Gastrocnemius medialis (tissue), 4 donors: ENCODE measurements around the gene GP9. TPM values are rescaled to one million over a fixed set of nuclear protein-coding genes. Genes with fewer than 3 reads are reported as not detected.

Source experiments
- ATAC-seq, 2 donors: fragments of 150-250 bp; one replicate each; pipeline ENCODE4 v1.9.1; 2016
- DNase-seq, 2 donors: peaks; one replicate each; pipeline ENCODE4 v3.0.0-alpha.2; 2019
- H3K27ac ChIP-seq, 4 donors: fragments of 200-600 bp; sonication (generic); 1 replicate in 1 of 4; 2 replicates in 3 of 4; pipeline ENCODE4 v1.5.1; 2016 to 2018; ENCODE audit warnings: mild to moderate bottlenecking in 2 of 4, moderate library complexity in 1 of 4
- H3K27me3 ChIP-seq, 3 donors: fragments of 200-600 bp; sonication (generic) in 2 of 3; 1 replicate in 1 of 3; 2 replicates in 2 of 3; pipeline versions ENCODE4 v1.5.1 to v1.6.0; 2016 to 2019; ENCODE audit warnings: mild to moderate bottlenecking in 1 of 3, moderate library complexity in 1 of 3
- H3K36me3 ChIP-seq, 2 donors: fragments of 200-600 bp; sonication (generic) in 1 of 2; one replicate each; pipeline ENCODE4 v1.5.1; 2017 to 2018
- H3K4me1 ChIP-seq, 2 donors: fragments of 200-600 bp; sonication (generic) in 1 of 2; one replicate each; pipeline ENCODE4 v1.5.1; 2016 to 2017; ENCODE audit warnings: mild to moderate bottlenecking in 2 of 2
- H3K4me3 ChIP-seq, 4 donors: fragments of 200-600 bp; sonication (generic) in 3 of 4; 1 replicate in 1 of 4; 2 replicates in 3 of 4; pipeline ENCODE4 v1.5.1; 2016 to 2019; ENCODE audit warnings: mild to moderate bottlenecking in 2 of 4
- H3K9me3 ChIP-seq, 3 donors: fragments of 200-600 bp; sonication (generic) in 2 of 3; 1 replicate in 1 of 3; 2 replicates in 2 of 3; pipeline ENCODE4 v1.5.1; 2016 to 2019
- POLR2A ChIP-seq, 2 donors: fragments of 450-650 bp; IDR thresholded peaks; one replicate each; pipeline ENCODE4 v1.6.1; 2017; ENCODE audit warnings: antibody characterized with exemption in 2 of 2, mild to moderate bottlenecking in 2 of 2, moderate library complexity in 2 of 2
- in situ Hi-C, 4 donors: fragments of 200-750 bp; cut with MboI; loops; one replicate each; pipeline versions ENCODE4 v1.15.0 to v1.8.0; 2017; ENCODE audit warnings: low sequenced_read_pairs in 4 of 4
- intact Hi-C: fragments of 100-400 bp; cut with DNase I; formaldehyde crosslinking; loops from one replicate; pipeline ENCODE4 v1.15.1; 2023; ENCODE audit warnings: low total_unique reads
- total RNA-seq, 4 donors: library from RNA; depleted of rRNA; stranded (reverse); fragments of >200 nt; gene quantifications; one replicate each; pipeline versions ENCODE4 v1.1.0 to v1.2.3, GENCODE V29; 2016
- TF ChIP-seq, protein P1 (sequence below), 5 experiments: fragments of 450-650 bp in 3 of 5; fragments of 200-600 bp in 2 of 5; sonication (generic) in 2 of 5; IDR thresholded peaks in 4 of 5; conservative IDR thresholded peaks in 1 of 5; 1 replicate in 4 of 5; 2 replicates in 1 of 5; pipeline ENCODE4 v1.5.1; 2016 to 2019; ENCODE audit warnings: antibody characterized with exemption in 5 of 5, mild to moderate bottlenecking in 3 of 5, moderate library complexity in 3 of 5

GP9 gene
- total RNA-seq, 4 donors from 2014 or later, result 0.42 TPM; not detected in 3

DNA sequence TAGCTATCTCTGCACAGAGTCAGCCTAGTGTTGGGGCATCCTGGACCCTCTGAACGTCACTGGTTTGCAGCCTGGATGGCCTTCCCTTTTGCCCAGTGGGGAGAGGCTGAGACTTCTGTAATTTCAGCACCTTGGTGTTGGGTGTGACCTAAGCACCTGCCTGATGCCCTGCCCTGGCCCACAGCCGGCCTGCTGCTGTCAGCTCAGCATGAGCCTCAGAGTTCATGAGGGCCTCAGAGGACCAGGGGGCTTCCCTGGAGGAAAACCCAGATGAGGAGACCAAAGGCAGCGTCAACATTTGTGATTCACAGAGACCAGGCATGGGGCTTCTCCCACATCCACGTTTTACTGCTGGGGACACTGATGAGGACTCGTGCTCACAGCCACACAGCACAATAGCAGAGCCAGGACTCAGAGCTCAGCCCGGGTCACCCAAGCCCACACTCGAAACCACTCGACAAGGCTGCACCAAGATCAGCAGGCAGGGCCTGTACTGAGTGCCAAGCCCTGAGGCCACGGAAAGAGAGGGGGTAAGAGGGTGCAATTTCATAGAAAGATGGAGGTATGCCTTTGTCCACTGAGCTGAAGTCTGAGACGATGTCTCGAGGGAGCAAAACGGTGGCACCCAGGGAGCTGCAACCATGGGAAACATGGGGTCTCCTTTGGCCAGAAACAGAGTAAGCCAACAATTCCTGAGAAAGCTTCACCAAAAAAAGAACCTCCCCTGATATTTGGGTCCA lies 9.9 kb upstream of the GP9 start:
- peaks cover 3 to 18% of the 10 kb centered on the region in 2 donors for H3K4me1 ChIP-seq
- no peak overlapping the region for H3K4me3 ChIP-seq
- TF ChIP-seq, protein P1, sequence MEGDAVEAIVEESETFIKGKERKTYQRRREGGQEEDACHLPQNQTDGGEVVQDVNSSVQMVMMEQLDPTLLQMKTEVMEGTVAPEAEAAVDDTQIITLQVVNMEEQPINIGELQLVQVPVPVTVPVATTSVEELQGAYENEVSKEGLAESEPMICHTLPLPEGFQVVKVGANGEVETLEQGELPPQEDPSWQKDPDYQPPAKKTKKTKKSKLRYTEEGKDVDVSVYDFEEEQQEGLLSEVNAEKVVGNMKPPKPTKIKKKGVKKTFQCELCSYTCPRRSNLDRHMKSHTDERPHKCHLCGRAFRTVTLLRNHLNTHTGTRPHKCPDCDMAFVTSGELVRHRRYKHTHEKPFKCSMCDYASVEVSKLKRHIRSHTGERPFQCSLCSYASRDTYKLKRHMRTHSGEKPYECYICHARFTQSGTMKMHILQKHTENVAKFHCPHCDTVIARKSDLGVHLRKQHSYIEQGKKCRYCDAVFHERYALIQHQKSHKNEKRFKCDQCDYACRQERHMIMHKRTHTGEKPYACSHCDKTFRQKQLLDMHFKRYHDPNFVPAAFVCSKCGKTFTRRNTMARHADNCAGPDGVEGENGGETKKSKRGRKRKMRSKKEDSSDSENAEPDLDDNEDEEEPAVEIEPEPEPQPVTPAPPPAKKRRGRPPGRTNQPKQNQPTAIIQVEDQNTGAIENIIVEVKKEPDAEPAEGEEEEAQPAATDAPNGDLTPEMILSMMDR (IDR thresholded peaks at IDR 0.05 in 4 of 5, conservative IDR thresholded peaks at IDR 0.05 in 1 of 5), result no peak
- TF ChIP-seq POLR2A (IDR thresholded peaks at IDR 0.05), result no peak
- no peaks in the 10 kb centered on the region for H3K9me3 ChIP-seq
- H3K27me3 ChIP-seq, result peaks cover 0 to 10% (median 7%) of the 10 kb centered on the region in 3 donors
- no peaks in the 10 kb centered on the region for H3K36me3 ChIP-seq
- no peak for DNase-seq
- in situ Hi-C loops, result loop anchor here in 1 of 4 donors (10.0 kb wide), 1 partner anchor 194 kb away; the partner anchor contains the start of gene COPG1
- intact Hi-C loops, result no loop called here
- ATAC-seq, result no peak
- no peak overlapping the region for H3K27ac ChIP-seq

DNA sequence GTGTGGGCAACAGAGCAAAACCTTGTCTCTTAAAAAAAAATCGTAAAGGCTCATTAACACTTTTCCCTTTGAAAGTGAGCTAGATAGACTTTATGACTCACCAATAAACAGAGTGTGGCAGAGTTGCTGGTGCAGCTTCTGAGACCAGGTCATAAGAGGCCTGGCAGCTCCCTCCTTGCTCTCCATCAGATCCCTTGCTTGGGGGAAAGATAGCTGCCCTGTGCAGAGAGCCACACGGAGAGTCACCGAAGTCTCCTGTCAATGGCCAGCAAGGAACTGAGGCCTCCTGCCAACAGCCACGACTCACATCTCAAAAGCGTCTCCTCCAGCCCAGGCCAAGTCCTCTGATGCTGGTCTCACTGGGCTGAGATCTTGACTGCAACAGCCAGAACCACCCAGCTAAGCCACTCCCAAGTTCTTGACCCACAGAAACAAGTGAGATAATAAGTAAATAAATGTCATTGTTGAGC lies 8.7 kb upstream of the GP9 start:
- H3K4me3 ChIP-seq, result no peak overlapping the region
- ATAC-seq, result no peak
- H3K9me3 ChIP-seq, result no peaks in the 10 kb centered on the region
- no peak overlapping the region for H3K27ac ChIP-seq
- peak in 1 of 2 donors; percentile 37 for DNase-seq
- peaks cover 3 to 15% of the 10 kb centered on the region in 2 donors for H3K4me1 ChIP-seq
- TF ChIP-seq POLR2A (IDR thresholded peaks at IDR 0.05), result no peak
- TF ChIP-seq, protein P1 (IDR thresholded peaks at IDR 0.05 in 4 of 5, conservative IDR thresholded peaks at IDR 0.05 in 1 of 5), result no peak
- in situ Hi-C loops (loop anchor here in 1 of 4 donors (10.0 kb wide), 1 partner anchor 193 kb away; the partner anchor contains the start of gene COPG1), intact Hi-C loops (loop anchor here (2.0 kb wide), 1 partner anchor 193 kb away; no protein-coding TSS in a partner anchor)
- H3K36me3 ChIP-seq, result no peaks in the 10 kb centered on the region
- H3K27me3 ChIP-seq, result no peaks in the 10 kb centered on the region

DNA sequence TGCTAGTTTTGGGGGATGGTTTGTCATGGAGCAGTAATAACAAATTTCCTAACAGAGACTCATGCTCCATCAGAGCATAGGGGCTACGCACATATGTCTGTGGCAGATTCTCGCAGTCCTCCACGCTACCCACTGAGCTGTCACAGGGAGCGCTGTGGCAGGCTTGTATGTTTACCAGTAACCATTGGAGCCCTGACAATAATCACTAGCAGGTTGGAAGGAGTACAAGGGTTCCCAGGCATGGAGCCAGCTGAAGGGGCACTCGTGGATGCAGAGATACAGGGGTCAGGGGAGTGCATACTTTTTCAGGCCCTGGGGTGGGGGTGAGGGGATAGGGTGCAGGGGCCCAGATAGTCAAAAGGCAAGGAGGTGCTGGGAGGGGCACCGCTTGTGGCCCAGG lies 7.9 kb upstream of the GP9 start:
- Histone ChIP-seq H3K4me3 (no peak overlapping the region), H3K4me1 (peaks cover 3 to 15% of the 10 kb centered on the region in 2 donors), H3K36me3 (no peaks in the 10 kb centered on the region), H3K27ac (peak overlapping the region in 1 of 4 donors; percentile 38), H3K9me3 (no peaks in the 10 kb centered on the region), H3K27me3 (no peaks in the 10 kb centered on the region)
- ATAC-seq, result no peak
- DNase-seq, result no peak
- intact Hi-C loops, result loop anchor here (2.0 kb wide), 1 partner anchor 192 kb away; no protein-coding TSS in a partner anchor
- in situ Hi-C loops, result loop anchor here in 1 of 4 donors (10.0 kb wide), 1 partner anchor 192 kb away; the partner anchor contains the start of gene COPG1
- no peak for TF ChIP-seq POLR2A (IDR thresholded peaks at IDR 0.05)
- TF ChIP-seq, protein P1 (IDR thresholded peaks at IDR 0.05 in 4 of 5, conservative IDR thresholded peaks at IDR 0.05 in 1 of 5), result no peak

DNA sequence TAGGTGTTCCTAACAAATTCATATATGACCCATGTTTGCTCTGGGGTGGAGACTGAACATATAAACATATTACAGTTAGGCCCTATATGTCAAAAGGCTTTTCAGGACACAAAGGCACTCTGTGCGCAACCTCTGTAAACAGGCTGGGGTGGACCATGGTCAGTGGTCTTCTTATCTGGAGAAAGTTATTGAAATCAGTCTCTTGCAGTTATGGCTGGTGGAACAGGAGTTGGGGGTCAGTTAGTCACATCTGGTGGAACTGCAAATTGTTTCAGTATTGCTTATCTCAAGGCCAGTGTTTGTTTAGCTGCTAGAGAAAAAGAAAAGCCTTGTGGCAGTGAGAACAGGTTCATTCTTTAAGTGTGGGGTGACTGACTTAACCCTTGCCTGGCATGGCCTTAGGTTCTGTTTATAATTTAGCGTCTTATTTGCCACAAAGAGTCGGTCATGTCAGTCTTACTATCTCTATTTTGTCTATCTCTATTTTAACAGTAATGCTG lies 5.9 kb upstream of the GP9 start:
- DNase-seq (no peak), ATAC-seq (no peak)
- intact Hi-C loops, result no loop called here
- Histone ChIP-seq H3K27ac (no peak overlapping the region), H3K4me3 (no peak overlapping the region), H3K9me3 (no peaks in the 10 kb centered on the region), H3K27me3 (no peaks in the 10 kb centered on the region), H3K4me1 (peaks cover 3 to 15% of the 10 kb centered on the region in 2 donors), H3K36me3 (no peaks in the 10 kb centered on the region)
- TF ChIP-seq, protein P1 (IDR thresholded peaks at IDR 0.05 in 4 of 5, conservative IDR thresholded peaks at IDR 0.05 in 1 of 5), result no peak
- no peak for TF ChIP-seq POLR2A (IDR thresholded peaks at IDR 0.05)
- in situ Hi-C loops, result loop anchor here in 1 of 4 donors (10.0 kb wide), 1 partner anchor 190 kb away; the partner anchor contains the start of gene COPG1
